GM18508 (cell line): Measurements from ENCODE around the gene ANXA8.
"Not testable (repeated sequence)": the region's sequence is repeated elsewhere in the genome, so short reads cannot be mapped to it uniquely, and the experiment has no call there.

Experiments used
- ATAC-seq: cut with Tn5 transposase; IDR thresholded peaks from one replicate; pipeline ENCODE4 v1.9.1; 2021; ENCODE audit warnings: moderate number of reproducible peaks; ENCODE audit not compliant: insufficient read depth, unreplicated experiment

Gene ANXA8, protein sequence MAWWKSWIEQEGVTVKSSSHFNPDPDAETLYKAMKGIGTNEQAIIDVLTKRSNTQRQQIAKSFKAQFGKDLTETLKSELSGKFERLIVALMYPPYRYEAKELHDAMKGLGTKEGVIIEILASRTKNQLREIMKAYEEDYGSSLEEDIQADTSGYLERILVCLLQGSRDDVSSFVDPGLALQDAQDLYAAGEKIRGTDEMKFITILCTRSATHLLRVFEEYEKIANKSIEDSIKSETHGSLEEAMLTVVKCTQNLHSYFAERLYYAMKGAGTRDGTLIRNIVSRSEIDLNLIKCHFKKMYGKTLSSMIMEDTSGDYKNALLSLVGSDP

DNA sequence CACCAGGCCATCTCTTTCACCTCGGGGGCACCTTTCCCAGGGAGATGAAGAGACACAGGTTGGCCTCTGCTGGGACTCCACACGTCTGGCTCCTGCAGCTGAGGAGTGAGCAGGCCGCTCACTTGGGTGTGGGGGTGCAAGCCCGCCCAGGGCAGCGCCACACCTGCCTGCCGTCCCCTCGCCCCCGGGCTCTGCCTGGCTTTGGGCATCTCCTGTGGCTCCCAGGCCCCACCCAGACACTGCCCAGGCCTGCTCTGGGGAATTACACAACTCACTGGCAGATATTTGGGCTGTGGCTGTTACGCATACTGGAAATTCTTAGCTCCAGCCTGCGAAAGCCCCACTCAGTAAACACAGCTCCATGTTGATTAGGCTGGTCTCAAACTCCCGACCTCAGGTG is at the start of gene ANXA8:
TSS of gene ANXA8 (minus strand) at position 193 of the 400 bp plus-strand sequence. CDS start at position 11, 182 bp downstream.
- ATAC-seq: not testable (repeated sequence)

DNA sequence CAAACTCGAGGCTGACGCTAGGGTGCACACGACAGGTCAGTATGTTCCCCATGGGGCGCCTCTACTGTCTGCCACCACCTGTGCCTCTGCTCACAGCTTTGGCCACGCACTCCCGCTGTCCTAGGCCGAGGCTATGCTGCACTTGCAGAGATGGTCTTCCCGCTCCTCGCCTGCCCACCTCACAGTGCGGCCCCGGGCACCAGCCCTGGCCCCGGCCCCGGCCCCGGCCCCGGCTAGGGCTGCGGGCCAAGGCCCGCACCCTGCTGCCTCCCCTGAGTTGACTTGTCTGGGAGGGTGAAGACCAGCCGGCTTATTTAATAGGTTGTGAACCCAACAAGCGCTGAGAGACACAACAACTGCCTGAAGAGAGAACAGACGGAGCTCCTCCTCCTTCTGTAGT is 39.6 kb upstream of the ANXA8 start, which contains the start of gene AGAP9:
TSS of gene AGAP9 (minus strand) at position 164 of the 400 bp plus-strand sequence. CDS start at position 52, 112 bp downstream.
- ATAC-seq: not testable (repeated sequence)

DNA sequence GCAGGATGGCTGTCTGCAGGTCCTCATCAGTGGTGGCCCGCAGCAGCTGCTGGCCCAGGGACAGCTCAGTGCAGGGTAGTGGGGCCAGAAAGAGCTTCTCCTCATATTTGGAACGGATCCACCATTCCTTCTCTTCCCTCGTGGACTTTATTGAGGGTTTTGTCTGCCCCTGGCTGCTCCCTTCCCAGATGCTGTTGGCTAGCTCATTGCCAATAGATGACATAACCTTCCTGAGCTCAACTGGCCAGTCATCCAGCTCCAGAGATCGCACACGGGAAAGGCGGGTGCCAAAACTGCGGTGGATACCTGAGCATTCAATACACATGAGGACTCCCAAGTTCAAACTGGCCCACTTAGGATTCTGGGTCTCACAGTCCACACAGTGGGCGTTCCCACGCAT is 18.4 kb upstream of the ANXA8 start:
- ATAC-seq: not testable (repeated sequence)

DNA sequence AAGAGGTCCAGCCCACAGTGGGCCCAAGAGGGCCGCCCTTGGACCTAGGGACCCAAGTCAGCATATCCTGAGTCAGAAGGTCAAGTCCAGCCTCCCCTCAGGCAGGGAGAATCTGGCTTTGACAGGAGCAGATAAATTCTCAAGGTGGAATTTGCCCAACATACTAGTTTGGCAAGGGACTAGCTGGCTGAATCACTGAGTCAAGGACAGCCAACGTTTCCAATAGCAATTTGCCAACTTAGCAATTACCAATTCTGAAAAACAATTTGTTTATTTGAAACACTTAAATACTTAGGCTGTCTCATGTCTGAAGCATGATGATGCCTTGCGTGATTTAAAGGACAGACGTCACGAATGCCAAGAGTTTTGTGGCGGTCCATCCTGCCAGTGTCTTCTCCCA is 10.3 kb upstream of the ANXA8 start:
- ATAC-seq: not testable (repeated sequence)

DNA sequence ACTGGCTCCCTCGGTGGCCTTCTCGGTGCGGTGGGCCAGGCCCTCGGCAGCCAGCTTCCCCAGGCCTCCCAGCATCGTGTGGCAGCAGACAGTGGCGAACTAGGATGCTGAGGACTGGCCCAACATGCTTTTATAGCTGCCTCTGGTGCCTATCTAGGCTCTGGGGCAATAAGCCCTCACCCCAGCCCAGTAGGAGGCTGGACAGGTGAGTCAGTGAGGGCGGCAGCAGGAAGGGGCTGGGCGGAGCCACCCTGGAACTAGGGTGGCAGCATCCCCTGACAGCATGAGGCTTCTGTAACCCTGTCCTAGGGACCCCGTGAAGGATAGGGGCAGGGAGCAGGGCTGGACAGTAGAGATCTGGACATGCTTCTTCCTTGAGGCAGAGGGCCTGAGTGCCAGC is 7.7 kb upstream of the ANXA8 start, which contains the start of gene FAM25G:
TSS of gene FAM25G (minus strand) at position 101 of the 400 bp plus-strand sequence. CDS start at position 75, 26 bp downstream.
- not testable (repeated sequence) for ATAC-seq

DNA sequence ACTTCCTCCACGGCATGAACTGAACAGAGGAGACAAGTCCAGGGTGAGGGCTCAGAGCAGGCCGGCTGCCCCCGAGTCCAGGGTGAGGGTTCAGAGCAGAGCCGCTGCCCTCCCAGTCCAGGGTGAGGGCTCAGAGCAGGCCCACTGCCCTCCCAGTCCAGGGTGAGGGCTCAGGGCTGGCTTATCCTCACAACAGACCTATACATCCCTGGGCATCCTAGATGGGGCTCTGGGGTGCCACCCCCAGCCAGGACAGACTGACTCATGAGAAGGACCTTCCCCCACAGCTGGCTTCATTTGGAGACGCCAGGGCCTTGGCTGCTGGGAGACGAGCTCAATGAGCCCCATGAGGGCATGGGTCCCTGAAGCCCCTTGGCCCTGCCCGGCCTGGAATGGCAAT is 5.7 kb upstream of the ANXA8 start:
- not testable (repeated sequence) for ATAC-seq

DNA sequence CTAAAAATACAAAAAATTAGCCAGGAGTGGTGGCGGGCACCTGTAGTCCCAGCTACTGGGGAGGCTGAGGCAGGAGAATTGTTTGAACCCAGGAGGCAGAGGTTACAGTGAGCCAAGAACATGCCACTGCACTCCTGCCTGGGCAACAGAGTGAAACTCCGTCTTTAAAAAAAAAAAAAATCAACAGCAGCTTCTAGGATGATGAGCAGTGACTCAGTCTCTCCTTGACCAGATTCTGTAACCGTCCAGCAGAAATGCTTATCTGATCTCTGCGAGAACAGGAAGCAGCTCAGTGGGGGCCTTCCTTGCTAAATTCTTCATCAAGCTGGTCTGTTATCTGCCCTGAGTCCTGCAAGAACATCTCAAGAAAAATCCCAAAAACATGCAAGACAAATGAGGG is 2.0 kb upstream of the ANXA8 start:
- ATAC-seq: not testable (repeated sequence)

DNA sequence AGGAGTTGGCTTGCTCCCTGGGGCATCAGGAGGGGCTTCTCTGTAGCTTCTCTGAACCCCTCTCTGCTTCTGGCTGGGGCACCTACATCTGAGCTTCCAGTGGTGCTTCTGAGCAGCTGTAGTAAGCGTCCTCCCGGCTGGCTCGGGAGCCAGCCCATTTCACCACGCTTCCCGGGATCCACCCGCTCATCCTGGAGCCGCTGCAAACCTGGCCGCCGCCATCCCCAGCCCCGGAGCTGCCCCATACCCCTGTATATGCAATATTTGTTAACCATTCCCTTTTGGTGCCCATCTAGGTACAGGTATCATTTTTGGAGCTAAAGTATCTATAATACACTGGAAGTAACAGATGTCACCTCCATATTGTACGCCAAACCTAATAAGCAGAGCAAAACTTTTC is 871 bp upstream of the ANXA8 start:
- not testable (repeated sequence) for ATAC-seq

DNA sequence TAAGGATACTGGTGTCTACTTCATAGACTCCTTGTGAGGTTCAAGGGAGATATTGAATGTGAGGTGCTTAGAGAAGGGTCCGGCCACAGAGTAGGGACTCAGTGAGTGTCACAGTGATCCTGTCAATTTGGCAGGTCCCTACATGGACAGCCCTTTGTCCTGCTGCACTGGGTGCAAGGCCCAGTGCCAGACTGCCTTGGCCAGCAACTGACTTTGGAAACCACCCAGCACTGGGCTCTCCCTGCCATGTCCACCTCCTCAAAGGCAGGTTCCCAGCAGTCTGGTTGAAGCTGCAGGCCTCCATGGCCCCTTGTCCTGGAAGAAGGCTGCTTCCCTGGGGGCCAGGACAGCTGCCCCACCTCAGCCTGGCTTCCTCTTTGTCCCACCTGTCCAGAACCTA is 1.5 kb downstream of the ANXA8 start:
- ATAC-seq: not testable (repeated sequence)

DNA sequence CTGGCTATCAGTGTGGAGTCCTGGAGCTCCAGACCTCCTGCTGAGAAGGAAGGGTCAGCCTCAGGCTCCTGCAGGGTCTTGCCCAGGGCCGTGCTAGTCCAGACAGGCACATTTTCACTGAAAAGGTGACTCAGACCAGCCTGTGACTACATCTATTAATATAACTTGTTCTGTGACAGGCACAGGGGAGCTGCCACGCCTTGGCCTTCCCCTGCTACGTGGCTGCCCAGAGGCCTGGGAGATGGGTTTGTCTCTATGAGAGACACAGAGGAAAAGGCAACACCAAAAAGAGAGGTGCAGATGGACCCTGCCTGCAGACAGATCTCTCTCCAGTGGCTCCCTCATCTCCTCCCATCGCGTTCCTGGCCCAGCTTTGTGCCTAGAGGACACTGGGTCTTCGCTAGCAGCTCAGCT is 2.1 kb downstream of the ANXA8 start:
- not testable (repeated sequence) for ATAC-seq

DNA sequence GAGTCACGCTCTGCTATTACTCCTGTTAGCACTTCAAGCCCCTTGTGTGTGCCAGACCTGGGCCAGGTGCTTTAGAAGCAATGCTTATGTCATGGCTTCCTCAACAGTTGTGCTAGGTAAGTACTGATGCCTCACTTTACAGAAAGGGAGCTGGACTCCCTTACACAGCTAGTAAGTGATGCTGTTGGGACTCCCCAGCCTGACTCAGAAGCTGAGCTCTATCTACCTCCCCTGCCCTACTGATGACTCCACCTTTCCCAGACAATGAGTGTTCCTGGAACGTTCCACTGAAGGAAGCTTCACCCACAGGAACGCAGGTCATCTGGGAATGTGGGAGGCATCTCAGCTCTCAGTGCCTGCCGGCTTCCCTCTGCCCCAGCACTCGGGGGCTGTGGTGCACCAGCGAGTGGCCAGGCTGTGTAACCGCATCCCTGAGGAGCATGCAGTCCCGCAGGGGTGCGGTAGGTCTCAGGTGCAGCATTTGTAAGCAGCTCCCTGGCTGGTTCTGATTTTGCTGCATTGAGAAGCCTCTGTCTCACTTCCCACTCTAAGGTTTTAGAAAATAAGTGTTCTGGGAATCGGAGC is 2.6 kb downstream of the ANXA8 start:
- not testable (repeated sequence) for ATAC-seq

DNA sequence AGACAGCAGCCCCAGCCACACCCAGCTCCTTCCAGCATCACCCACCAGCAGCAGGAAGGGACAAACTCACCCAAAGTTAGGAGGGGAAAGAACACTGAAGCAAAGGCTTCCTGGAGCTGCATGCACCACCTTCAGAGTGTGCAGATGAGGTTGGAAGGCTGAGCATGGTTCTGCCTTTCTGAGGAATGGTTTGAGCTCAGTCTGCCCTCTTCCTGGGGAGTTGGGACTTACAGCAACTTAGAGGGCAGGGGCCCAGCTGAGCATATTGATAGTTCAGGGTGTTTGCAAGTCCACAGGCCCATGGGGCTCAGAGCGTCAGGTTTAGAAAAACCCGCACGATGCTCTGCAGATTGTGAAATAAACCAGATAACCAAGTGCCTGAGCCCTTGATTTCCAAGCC is 3.8 kb downstream of the ANXA8 start:
- ATAC-seq: not testable (repeated sequence)

DNA sequence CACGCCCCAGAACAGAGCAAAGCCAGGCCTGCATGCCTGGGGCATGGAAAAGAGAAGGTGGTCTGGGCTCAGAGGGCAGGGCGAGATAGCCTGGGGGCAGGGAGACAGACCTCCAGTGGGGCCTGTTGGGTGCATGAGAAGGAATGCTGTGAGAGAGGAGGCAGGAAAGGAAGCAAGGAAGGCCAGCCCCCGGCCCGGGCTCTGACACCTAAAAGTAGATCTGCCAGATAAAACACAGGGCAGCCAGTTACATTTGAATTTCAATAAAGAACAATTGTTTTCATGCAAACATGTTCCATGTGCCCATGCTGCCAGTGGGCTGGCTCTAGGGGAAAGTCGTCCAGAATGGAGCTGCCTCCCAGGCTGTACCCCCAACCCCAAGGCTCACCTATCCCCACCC is 5.8 kb downstream of the ANXA8 start:
- ATAC-seq: not testable (repeated sequence)

DNA sequence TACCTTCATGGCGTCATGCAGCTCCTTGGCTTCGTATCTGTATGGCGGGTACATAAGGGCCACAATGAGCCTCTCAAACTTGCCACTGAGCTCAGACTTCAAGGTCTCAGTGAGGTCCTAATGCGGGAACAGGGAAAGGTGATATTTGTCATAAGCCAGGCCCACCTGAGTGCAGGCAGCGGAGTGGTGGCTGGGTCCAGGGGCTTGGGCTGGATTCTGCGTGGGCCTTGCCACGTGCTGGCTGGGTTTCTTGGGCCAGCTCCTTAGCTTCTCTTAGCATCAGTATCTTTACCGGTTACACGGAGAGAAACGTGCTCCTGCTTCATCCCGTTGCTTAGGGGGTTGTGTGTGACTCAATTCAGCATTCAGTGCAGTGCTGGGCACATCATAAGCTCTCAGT is 6.8 kb downstream of the ANXA8 start:
- not testable (repeated sequence) for ATAC-seq

DNA sequence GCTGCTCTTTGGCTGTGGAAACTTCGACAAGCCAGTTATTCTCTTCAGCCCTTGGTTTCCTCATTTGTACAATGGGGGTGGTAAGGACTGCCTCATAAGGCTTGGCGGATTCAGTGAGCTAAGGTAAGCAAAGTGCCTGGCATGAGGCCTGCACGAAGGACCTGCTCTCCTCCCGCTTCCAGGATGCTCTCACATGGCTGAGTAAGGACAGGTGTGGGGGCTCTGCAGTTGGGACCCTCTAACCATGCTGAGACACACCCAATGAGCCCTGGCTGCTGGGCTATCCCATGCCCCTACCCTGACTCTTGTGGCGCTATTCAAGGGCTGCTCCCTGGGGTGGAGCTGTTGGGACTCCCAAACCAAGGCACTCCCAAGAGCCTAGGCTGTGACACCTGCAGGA is 8.8 kb downstream of the ANXA8 start:
- ATAC-seq: not testable (repeated sequence)

DNA sequence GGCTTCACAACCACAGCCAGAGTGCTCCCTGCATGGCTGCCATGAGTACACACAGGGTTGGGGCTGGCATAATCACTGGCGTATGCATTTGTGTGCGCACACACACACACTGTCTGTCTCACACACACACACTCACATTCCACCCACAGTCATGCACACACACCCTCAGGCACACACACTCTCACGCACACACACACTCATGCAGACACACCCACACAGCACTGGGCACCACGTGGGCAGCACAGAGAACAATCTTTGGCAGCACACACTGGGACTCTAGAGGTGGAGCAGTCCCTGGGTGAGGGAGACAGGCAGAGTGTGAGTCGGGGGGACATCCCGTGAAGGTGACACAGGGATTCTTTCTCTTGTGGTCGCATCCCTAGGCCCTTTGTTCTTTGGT is 10.4 kb downstream of the ANXA8 start:
- not testable (repeated sequence) for ATAC-seq

DNA sequence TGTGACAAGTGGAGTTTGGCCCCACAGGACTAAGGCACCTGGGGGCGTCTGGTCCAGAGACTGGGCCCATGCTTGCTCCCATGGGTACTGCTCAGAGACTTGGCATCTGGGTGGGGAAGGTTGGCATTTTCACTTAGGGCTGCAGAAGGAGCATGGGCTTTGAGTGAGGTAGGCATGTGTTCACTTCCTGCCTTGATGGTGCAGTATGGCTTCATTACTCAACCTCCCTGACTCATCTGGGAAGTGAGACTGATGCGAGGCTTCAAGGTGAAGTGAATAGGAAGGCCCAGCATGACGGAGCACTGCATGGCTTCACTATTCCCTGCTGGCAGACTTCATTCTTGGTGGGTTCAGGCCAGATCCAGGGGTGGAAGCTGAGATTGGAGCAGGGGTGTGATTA is 11.3 kb downstream of the ANXA8 start:
- ATAC-seq: peak; percentile 66

DNA sequence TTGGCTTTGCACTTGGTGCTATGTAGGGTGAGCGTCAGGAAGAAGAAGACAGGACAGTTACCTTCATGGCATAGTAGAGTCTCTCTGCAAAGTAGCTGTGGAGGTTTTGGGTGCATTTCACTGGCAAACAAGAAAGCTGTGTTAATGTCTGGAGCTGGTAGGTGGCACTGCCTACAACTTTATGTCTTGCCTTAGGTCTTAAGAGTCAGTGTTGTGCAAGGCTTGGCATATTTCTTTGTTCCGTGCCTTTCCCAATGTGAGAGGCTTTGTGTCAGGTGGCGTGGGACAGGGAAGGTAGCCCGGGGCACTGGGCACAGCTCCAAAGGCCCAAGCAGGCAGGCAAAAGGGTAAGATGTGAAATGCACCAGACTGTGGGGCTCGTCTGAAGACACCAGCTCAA is 11.8 kb downstream of the ANXA8 start:
- not testable (repeated sequence) for ATAC-seq

DNA sequence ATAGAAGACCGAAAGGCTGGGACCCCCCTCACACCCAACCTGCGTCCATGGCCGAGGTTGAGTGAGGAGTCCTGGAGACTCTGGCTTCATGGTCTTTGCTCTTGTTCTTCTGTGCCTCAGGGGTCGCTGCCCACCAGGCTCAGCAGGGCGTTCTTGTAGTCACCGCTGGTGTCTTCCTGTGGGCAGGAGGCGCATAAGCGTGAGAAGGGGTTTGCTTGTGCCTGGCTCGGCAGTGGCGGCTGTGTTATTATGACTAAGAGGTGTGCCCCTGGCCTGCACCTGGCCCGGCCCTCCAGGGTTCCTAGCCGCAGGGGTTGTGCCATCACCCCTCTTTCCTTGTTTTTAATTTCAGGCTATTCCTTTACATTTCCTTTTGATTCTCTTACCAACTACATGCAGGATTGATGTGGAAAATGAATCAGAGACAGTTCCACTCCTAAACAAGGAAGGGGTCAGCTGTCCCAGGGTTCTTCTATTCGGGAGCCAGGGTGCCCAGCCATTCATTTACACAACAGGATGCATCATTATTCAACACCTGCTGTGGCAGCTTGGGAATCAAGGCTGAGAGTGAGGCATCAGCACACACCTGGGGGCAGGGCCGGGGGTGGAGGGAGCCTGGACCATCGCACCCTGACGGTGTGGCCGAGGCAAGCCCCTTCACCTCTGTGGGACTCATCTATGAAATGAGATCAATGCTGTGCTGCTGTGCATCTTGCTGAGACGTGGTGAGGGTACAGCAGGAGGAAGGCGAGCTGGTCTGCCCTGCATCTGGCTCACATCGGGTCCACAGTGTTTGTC is 15.0 kb downstream of the ANXA8 start:
- ATAC-seq: not testable (repeated sequence)

DNA sequence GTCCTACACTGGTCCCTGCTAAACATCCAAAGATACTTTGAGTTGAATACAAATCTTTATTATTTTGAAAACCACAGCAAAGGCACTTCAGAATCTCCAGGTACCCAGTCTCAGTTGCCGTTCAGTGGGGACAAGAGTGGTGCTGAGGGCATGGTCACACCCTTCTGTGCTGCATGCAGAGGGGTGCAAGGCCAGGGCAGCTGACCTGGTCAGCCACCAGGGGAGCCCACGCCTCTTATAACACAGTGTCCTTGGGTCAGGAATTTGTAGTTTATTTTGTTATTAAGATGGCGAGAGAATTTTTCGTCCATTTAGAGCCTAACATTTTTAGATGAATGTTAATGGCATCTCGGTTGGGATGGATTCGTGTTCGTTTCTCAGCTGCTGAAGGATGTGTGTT is 16.0 kb downstream of the ANXA8 start:
- ATAC-seq: not testable (repeated sequence)

DNA sequence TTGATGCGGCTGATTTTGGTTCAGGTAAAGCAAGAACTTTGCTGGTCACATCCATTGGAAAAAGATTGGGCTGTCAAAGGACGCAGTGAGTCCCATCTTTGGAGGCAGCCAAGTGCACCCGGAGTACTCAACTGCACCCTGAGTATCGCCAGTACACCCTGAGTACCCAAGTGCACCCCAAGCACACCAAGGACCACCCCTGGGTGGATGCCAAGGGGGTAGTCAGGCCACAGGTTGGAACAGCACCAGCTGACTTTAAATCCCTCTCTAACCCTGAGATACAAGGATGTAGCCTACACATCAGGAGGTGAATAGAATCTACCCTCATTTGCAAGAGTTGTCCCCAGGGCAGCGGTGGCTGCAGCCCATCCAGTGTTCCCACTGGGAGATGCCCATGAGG is 16.5 kb downstream of the ANXA8 start:
- ATAC-seq: not testable (repeated sequence)
